AG04450 (cell line): ENCODE results near the gene SIX3. TPM values are rescaled to one million over a fixed set of nuclear protein-coding genes. Genes with fewer than 3 reads are reported as not detected.

Source experiments
- CTCF ChIA-PET: fragments of 300-600, 350-600 bp; formaldehyde crosslinking; extraction: SDS; loops from one replicate; lab custom pipeline; 2022; ENCODE audit warnings: antibody characterized with exemption, inconsistent platforms; lab: Charles Lee
- POLR2A ChIA-PET: fragments of 350-600 bp; formaldehyde crosslinking; extraction: SDS; loops from one replicate; lab custom pipeline; 2021; ENCODE audit warnings: antibody characterized with exemption, inconsistent platforms; lab: Yijun Ruan, JAX
- DNase-seq: peaks from one replicate; pipeline ENCODE4 v3.0.0-alpha.2; 2011; ENCODE audit warnings: low read depth, low spot score
- H3K27ac ChIP-seq: one replicate; pipeline ENCODE4 v1.5.1; 2012; ENCODE audit warnings: low read depth, low read length, control low read depth
- H3K27me3 ChIP-seq: one replicate; pipeline ENCODE4 v1.6.0; 2012; ENCODE audit warnings: low read length; ENCODE audit not compliant: control insufficient read depth, insufficient read depth
- H3K4me3 ChIP-seq: 2 replicates; pipeline ENCODE4 v1.5.1; 2011; ENCODE audit warnings: mild to moderate bottlenecking, low read depth, low read length, control low read depth
- H3K9me3 ChIP-seq: 2 replicates; pipeline ENCODE4 v1.5.1; 2012; ENCODE audit warnings: low read length; ENCODE audit not compliant: control insufficient read depth, insufficient read depth
- CTCF ChIP-seq: IDR thresholded peaks from 2 replicates; pipeline ENCODE4 v1.5.1; 2011; ENCODE audit warnings: low read depth, low read length, control low read depth, inconsistent platforms
- polyA plus RNA-seq: library from polyadenylated mRNA; depleted of rRNA; stranded (reverse); fragments of >200 nt; gene quantifications from 2 replicates; pipeline ENCODE4 v1.2.3, GENCODE V29; 2011

The SIX3 gene
- polyA plus RNA-seq, 1 experiment: not detected

- TF ChIP-seq CTCF: no peak
- POLR2A ChIA-PET: no interaction called here
- Histone ChIP-seq H3K9me3 (peaks cover 4% of the 10 kb centered on the region; the same call in 1 of the 2 replicates), H3K4me3 (0 out of 2 replicates have a peak overlapping the region, but pooled peaks have one; percentile 4), H3K27ac (no peak overlapping the region), H3K27me3 (peaks cover 60% of the 10 kb centered on the region)
- CTCF ChIA-PET: interaction anchor here (0.6 to 6.1 kb wide), 21 partner anchors 12 to 911 kb away, joined by 3 to 135 read pairs (median 4); no protein-coding TSS in a partner anchor
- no peak for DNase-seq
Observed at GRCh38 chr2:44954889-44955592, 13.5 kb downstream of the SIX3 start.

- no peak overlapping the region for H3K27ac ChIP-seq
- H3K4me3 ChIP-seq: 0 out of 2 replicates have a peak overlapping the region, but pooled peaks have one; percentile 4
- H3K27me3 ChIP-seq: peaks cover 53% of the 10 kb centered on the region
- H3K9me3 ChIP-seq: peaks cover 4% of the 10 kb centered on the region; the same call in 1 of the 2 replicates
- DNase-seq: peak; percentile 18
- ChIA-PET CTCF (interaction anchor here (0.7 to 6.1 kb wide), 20 partner anchors 9 to 912 kb away, joined by 3 to 135 read pairs (median 4); no protein-coding TSS in a partner anchor), POLR2A (no interaction called here)
- peak; percentile 85 for TF ChIP-seq CTCF
Observed at GRCh38 chr2:44955593-44956392, 14.3 kb downstream of the SIX3 start.

GRCh38 chr2:44956843-44957242 lies 15.3 kb downstream of the SIX3 start:
- TF ChIP-seq CTCF: no peak
- CTCF ChIA-PET: interaction anchor here (0.9 to 6.1 kb wide), 11 partner anchors 8 to 913 kb away, joined by 3 to 135 read pairs (median 7); no protein-coding TSS in a partner anchor
- POLR2A ChIA-PET: no interaction called here
- H3K9me3 ChIP-seq: peaks cover 4% of the 10 kb centered on the region; the same call in 1 of the 2 replicates
- DNase-seq: no peak
- H3K4me3 ChIP-seq: no peak overlapping the region
- H3K27me3 ChIP-seq: peaks cover 44% of the 10 kb centered on the region
- H3K27ac ChIP-seq: no peak overlapping the region

GRCh38 chr2:44957656-44958327 lies 16.3 kb downstream of the SIX3 start:
- POLR2A ChIA-PET: no interaction called here
- Histone ChIP-seq H3K9me3 (no peaks in the 10 kb centered on the region), H3K4me3 (no peak overlapping the region), H3K27me3 (peaks cover 40% of the 10 kb centered on the region), H3K27ac (no peak overlapping the region)
- no peak for DNase-seq
- no peak for TF ChIP-seq CTCF
- CTCF ChIA-PET: interaction anchor here (0.6 to 6.1 kb wide), 8 partner anchors 12 to 914 kb away, joined by 3 to 135 read pairs (median 4); no protein-coding TSS in a partner anchor
